TTC549 (cell line): ENCODE measurements around the gene TNMD.
"Not testable (repeated sequence)": the region's sequence is repeated elsewhere in the genome, so short reads cannot be mapped to it uniquely, and the experiment has no call there.

ENCODE experiments used
- FAIRE-seq: peaks from 2 replicates; lab custom pipeline; 2012; peaks lifted over from hg19 to GRCh38; lab: Jason Lieb, UNC

TNMD gene

DNA sequence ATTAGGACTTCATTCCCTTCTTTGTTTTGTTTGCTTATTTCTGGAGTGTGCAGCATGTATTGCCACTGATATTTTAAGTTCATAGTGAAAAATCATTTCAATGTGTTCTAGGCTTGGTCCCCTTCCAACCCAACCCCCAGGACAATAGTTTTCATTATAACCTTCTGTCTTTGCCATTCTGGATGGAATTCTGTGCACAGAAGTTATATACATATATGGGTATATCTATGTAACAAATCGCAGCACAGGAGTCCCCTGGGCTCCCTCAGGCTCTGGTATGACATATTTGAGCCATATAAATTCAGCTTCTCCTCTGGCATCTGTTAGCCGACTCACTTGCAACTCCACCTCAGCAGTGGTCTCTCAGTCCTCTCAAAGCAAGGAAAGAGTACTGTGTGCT, at the start of gene TNMD:
Gene TNMD (plus strand): TSS at position 326 of the 400 bp plus-strand sequence. CDS start 83 bp downstream, outside the sequence.
- FAIRE-seq = no peak

DNA sequence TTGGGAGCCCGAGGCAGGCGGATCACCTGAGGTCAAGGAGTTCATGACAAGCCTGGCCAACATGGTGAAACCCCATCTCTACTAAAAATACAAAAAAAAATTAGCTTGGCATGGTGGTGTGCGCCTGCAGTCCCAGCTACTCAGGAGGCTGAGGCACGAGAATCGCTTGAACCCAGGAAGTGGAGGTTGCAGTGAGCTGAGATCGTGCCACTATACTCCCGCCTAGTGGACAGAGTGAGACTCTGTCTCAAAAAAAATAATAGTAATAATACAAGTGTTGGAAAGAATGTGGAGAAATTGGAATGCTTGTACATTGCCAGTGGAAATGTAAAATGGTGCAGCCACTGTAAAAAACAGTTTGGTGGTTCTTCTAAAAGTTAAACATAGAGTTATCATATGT, 19.2 kb upstream of the TNMD start:
- not testable (repeated sequence) for FAIRE-seq

DNA sequence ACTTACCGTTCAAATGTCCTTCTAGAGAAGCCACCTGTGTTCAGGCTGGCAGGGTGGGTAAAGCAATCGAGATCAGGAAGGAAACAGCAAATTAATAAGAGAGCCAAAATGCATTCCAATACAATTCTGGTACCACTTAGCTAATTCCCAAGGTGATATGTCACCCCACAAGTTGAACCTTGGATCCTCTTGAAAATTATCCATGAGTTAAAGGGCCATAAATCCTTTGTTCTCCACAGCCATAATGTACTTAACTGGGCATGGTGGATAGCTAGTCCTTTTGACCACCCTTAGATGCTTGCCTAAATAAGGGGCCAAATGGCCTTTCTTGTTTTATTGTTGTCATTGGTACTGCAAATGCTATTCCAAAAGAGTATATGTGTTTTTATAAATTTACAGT, 2.0 kb downstream of the TNMD start:
- FAIRE-seq = no peak

DNA sequence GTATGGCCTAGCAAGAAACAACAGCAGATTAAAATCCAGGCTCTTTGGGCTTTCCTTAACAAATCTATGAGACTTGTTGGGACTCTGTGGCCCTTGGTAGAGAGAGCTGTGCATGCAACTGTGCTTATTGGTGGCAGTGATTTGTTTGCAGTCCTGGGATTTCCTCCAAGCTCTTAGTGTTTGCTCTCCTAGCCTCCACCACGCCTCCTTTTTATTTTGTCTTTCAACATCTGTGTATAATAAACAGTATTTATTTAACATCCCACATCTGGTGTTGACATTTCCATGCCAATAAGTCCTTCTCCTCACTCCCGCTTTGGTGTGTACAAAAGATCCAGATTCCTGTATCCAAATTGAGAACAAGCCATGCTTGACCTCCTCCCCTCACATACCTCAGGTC, 3.1 kb downstream of the TNMD start:
- FAIRE-seq = no peak

DNA sequence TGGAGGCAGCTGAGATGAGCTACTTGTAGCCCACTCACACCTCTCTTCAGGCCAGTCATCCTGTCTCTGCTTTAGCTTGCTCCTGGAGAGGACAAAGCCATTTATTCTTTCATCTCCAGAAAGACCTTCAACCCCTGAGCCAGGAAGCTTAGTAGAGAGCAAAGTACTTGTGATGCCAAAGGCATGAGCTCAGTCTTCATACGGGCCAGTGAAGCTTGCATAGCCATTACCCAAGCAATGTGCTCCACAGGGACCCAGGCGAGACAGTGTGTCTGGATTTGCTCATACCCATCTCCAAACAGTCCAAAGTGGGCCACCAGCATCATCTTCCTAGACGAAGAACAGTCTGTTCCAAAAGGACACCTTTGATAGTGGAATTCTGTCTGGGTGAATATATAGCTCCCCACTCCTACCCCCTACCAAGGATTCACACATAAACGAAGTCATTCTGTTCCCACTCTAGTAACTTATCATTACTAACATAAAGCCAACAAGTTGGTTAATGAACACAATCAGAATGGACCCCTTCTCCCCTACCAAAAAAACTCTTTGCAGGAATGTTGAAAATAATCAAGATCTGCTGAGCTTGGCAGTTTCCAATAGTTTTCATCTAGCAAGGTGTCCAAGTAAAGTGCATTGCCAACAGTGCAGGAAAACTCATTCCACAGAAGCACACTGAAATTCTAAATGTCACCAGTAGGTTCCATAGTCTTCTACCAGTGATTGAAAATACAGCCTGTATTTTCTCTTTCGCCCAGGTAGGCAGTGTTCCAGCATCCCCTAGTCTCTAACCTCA, 6.7 kb downstream of the TNMD start:
- FAIRE-seq = no peak

DNA sequence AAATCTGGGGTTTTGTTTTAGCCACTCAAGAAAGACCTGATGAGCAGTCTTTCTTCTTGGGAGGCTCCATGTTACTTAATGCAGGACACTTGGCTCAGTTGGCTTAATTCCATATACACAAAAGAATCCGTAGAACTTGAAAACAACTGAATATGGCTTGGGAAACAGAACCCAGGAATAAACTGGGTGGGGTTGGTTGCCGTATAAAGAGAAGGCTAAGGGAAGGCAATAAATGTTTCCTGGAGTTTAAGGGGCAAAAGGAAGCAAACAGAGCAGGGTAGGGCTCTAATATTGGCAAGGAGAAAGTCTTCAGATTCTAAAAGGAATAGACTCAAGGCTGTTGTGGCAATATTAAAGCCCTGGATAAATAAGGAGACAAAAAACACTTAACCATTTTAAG, 8.4 kb downstream of the TNMD start:
- no peak for FAIRE-seq

DNA sequence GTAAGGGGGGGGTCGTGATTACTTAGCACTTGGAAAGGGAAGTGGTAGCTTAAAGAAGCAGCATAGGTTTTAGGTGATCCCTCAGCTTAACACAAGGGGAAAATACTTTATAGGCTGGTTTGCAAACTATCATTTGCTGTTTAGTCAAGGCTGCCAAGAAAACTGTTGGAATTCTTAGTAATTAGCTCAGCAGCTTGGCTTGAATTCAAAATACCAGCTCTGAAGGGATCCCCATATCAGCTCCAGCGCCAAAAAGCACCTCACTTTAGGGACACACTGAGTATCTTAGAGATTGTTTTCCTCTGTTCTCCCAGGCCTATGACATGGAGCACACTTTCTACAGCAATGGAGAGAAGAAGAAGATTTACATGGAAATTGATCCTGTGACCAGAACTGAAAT, 8.8 kb downstream of the TNMD start:
- no peak for FAIRE-seq

DNA sequence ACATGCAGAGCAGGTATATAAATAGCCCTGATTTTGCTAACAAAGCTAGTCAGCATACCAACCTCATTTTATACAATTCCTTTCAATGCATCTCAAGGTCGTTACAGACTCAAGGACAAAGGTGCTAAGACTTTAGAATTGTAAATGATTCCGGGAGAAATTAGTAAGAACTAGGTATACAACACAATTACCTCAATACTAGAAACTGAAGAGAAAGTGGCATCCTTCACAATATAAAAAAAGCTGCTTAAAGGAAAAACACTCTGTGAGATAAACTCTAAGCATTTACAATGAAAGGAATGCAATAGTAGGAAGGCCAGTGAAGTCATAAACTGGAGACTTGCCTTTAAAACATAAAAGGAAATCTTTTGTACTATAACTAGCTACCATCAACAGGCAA, 11.9 kb downstream of the TNMD start:
- no peak for FAIRE-seq

DNA sequence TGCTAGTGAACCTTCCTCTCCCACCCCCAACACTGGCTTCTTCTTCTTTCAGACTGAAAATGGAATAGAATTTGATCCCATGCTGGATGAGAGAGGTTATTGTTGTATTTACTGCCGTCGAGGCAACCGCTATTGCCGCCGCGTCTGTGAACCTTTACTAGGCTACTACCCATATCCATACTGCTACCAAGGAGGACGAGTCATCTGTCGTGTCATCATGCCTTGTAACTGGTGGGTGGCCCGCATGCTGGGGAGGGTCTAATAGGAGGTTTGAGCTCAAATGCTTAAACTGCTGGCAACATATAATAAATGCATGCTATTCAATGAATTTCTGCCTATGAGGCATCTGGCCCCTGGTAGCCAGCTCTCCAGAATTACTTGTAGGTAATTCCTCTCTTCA, 14.7 kb downstream of the TNMD start:
- FAIRE-seq = no peak

DNA sequence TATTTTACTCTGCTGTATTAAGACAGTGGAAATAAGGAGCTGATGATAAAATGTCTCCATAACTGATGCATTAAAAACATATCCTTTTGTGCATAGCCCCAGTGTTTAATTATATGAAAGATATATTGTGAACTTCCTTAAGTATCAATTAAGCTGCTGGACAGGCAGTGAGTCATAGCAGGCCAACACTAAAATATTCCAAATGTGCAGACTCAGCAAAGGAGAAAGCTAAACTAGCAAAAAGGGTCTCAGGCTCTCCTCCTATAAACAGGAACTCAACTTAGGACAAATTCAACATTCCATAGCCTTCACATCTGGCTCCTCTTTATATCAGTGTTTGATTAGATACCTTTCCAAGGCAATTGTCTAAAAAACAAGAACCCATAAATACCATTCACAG, 15.6 kb downstream of the TNMD start:
- FAIRE-seq = no peak

DNA sequence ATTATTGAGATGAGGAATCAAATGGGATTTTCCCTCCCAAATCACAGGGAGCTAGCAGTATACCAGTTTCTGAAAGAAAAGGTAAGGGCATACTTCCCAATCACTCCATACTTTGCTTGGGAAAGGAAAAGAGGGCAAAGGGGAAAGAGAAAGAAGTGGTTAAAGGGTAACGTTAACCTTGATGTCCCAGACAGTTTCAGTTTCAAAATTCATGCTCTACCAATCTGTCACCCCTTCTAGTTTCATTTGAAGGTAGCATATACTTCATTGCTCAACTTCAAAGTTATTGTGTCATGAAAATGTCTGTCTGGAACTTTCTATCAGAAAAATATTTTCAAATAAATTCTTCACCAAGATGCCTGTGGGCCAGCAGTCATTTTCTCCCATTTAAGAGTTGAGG, 16.0 kb downstream of the TNMD start:
- FAIRE-seq = no peak

DNA sequence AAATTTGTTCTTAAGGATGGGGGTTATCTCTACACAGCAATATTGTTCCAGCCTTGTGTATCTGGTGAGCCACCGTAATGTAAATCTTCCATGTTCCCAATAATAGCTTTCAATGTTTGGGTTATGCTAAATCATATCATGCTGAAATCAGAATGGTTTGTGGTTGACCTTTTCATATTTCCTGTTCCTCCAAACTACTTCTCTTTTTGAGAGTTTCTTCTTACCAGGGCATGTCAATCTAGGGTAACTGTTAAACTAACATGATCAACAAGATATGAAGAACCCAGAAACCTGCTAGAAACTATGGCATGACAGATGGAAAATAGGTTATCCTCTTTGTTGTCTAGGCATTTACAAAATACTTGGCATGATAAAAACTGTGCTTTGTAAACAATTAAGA, 22.0 kb downstream of the TNMD start:
- FAIRE-seq = no peak

DNA sequence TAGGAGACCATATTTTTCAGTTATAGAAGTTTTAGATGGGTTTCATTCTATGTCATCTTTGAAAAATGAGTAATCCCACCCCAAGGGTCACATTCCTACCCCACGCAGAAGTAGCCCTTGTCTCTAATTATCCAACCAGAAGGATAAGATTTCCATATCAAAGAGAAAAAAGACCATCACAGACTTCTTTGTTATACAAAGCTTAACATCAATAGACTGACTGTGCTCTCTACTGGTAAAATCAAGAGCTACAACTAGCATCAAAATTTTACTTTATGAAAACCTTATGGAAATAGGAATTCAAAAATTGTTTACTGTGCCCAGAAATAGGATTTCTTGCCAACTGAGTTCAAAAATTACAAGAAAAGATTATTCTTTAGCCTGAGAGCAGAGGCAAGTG, 24.9 kb downstream of the TNMD start:
- no peak for FAIRE-seq

DNA sequence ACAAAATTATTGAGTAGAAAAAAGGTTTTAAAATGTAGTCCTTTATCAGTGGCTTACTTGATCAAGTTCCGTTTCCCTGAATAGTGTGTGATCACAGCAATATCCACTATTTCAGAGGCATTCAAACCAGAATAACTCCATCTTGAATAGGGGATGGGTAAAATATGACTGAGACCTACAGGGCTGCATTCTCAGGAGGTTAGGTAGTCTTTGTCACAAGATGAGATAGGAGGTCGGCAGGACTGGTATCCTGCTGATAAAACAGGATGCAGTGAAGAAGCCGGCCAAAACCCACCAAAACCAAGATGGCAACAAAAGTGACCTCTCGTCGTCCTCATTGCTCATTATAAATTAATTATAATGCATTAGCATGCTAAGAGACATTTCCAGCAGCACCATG, 27.2 kb downstream of the TNMD start:
- FAIRE-seq = no peak

DNA sequence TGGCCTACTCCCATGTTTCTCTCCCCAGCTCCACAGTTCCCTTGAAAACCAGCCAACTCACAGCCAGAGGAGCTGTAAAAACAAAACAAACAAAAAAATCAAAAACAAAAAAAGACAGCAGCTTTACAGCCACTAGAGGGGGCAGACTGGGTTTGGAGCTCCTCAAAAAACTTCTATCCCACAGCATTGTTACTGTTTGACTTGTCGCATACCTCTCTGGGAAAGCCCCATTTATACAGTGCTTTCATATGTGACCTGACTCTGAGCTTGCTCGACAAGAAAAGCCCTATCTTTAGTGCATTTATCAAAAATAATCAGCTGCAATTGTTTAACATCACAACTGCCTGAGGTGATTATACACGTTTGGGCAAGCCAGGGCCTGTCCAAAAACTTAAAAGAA, 30.3 kb downstream of the TNMD start:
- peak; percentile 55 for FAIRE-seq

DNA sequence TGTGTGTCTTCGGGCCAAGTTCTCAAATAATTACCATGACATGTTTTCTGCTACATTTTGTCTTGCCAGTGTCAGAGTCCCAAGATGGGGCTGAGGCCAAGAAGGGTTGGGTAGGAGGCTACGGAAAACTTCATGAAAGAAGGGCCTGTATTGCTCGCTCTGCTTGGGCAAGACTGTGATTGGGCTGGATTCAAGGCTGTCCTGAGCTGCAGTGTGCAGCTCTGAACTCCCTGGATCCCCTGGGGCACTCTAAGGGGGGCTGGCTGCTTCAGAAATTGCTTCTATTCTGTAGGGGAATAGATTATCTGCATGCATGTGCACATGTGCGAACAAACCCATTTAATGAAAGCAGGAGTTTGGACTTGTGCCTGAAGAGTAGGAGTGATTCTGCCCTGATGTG, 38.3 kb downstream of the TNMD start:
- no peak for FAIRE-seq

DNA sequence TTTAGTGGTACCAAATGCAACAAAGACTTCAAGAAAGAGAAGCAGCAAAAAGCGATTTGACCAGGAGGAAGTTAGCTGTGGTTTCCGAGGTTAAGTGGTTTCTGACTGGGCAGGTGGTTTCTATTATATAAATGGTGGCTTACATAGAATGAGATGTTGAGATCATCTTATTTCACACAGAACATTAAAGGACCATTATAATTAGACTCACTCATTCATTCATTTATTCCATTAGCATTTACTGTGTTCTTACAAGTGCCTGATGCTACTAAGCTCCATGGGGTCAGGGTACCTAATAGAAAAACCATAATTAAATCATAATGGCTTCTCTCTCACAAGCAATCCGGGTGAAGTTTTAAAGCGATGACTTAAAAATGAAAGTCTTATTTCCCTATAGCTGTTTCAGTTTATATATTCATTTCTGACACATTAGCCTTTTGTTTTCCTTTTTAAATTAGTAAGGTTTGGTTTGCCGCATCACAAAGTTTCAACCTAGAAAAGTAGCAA, 41.3 kb downstream of the TNMD start:
- no peak for FAIRE-seq

DNA sequence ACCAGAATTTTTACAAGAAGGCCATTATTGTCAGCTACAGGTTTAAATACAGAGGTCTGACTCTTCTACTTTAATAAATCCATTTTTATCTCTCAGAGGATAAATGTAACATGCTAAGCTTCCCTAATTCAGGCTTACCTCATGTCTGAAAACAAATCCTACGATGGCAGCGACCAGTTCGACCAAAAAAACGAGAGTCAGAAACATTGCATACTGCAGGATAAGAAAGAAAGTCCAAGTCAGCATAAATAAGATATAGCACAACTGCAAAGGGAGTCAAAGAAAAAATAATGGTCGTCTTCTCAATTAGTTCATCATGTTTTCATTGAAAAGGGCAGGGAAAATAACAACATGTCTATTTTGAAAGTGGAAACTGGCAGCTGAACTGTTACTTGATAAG, 50.3 kb downstream of the TNMD start:
- no peak for FAIRE-seq

DNA sequence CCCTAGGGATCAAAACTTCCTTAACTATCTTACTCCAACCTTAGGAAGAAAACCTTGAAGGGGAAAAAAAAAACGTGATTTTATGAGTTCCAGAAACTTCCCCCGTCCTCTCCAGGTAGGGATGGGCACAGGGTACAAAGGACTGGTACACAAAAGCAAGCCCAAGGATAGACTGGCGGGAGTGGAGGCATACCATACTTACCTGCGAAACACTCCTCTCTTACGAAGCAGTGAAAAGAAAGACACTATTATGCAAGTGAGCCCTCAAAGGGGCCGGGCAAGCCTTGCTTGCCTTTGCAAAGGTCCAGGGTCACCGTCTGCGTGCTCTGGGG, 51.2 kb downstream of the TNMD start:
- FAIRE-seq = no peak

DNA sequence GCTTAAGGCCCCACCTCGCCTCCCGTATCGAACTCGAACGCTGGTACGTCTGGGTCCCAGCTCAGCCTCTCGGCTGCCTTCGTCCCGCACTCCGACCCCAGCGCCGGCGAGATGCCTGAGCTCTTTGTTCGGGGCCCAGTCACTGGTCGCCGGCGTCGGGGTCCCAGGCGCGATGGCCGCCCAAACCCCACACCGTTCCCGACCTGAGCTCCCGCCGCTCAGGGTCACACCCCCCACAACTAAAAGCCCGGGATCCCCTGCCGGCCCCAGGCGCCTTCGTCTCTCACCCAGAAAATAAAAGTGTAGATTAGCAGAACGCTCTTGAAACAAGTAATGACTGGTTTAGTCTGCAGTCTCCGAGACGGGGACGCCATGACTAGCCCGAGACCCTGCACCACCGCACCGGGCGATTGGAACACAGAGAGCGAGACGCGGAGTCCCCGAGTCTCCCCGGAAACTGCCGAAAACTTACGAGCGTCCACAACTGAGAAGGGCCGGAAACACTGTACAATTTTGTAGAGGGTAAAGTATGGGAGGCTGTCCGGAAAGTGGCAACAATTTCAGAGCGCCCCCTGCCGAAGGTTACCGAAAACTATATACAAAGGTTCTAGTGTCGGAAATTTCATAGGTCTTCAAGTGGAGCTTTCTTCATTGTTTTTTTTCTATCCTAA, 51.7 kb downstream of the TNMD start, which contains the start of gene TSPAN6:
Gene TSPAN6 (minus strand): TSS at position 486 of the 671 bp plus-strand sequence. CDS start 112 bp downstream, at position 374.
- peak; percentile 58 for FAIRE-seq

DNA sequence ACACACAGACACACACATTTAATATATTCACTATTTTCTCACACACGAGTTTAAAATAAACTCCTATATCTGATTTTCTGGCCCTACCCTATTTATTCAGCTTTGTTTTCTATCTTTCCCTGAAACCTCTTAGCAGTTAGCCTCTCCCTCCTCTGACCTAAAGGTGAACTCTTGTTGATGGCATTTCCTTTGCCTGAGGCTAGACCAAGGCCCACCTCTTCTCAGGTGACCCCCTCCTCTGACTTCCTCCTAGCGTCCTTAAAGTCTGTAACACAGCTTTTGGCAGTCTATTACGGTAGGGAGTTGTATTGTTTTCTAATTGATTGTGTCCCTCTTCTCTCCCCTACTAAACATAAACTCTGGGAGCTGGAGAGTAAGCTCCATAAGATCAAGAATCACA, 57.6 kb downstream of the TNMD start:
- no peak for FAIRE-seq

DNA sequence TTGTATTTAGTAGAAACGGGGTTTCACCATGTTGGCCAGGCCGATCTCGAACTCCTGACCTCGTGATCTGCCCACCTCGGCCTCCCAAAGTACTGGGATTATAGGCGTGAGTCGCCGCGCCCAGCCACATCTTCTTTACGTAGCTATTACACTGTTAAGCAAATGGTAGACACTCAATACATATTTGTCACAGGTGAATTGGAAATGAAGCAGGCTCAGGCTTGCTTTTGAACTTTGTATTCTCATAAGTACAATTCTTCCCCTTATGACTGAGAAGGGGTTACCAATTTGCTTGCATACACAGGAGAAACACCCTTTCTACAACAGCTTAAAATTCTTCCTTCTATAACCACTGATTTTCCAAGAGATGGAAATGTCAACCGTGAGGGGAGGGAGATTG, 58.5 kb downstream of the TNMD start:
- no peak for FAIRE-seq

DNA sequence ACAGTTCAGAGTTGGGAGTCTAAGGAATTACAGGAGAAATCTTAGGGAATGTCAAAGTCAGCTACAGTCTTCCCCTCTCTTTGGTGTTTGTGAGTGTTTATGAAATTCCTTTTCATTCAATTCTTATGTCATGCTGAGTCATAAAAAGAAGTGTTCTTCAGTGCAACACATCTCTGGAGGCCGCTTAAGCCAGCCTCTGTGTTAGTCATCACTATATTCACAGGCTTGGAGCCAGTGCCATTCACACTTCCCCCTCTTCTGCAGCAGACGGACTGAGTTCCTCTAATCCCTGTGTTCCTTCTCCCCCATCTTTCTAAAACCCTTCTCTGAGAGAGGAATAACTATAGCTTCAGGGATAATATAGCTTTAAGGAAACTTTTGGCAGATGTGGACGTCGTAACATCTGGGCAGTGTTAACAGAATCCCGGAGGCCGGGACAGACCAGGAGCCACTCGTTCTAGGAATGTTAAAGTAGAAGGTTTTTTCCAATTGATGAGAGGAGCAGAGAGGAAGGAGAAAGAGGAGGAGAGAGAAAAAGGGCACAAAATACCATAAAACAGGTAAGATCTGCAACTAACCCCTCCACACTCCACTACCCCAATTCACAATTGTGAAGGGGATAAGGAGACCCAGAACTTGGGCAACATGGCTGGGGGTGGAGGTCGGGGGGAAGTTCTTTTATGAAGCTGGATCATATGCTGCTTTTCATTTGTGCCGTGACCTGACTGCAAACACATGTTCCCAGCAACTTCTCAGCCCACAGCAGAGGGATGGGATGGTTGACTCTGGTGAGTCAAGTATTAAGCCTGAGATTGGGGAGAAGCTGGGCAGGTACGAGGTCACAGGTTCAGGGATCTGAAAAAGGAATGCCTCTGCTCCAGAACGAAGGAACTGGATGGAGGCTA, 59.5 kb downstream of the TNMD start, which contains the start of gene SRPX2:
Gene SRPX2 (plus strand): TSS at position 244 of the 905 bp plus-strand sequence. CDS start 2,124 bp downstream, outside the sequence.
- FAIRE-seq = no peak
